Peyer's patch (tissue), 4 donors: ENCODE results near the gene KRT1. TPM values are rescaled to one million over a fixed set of nuclear protein-coding genes. Genes with fewer than 3 reads are reported as not detected.

ENCODE experiments used
- DNase-seq, 3 donors: peaks; one replicate each; pipeline ENCODE4 v3.0.0-alpha.2; 2017 to 2019
- H3K27ac ChIP-seq, 4 donors: fragments of 200-600 bp; sonication (generic); one replicate each; pipeline ENCODE4 v1.5.1; 2016 to 2019
- H3K27me3 ChIP-seq, 2 donors: fragments of 200-600 bp; sonication (generic); one replicate each; pipeline ENCODE4 v1.5.1; 2019
- H3K36me3 ChIP-seq, 3 donors: fragments of 200-600 bp; sonication (generic); one replicate each; pipeline ENCODE4 v1.5.1; 2016 to 2019
- H3K4me1 ChIP-seq, 4 donors: fragments of 200-600 bp; sonication (generic); one replicate each; pipeline ENCODE4 v1.5.1; 2016 to 2019
- H3K4me3 ChIP-seq, 4 donors: fragments of 200-600 bp; sonication (generic); 1 replicate in 3 of 4; 2 replicates in 1 of 4; pipeline ENCODE4 v1.5.1; 2016 to 2019; ENCODE audit warnings: mild to moderate bottlenecking in 1 of 4
- H3K9me3 ChIP-seq, 4 donors: fragments of 200-600 bp; sonication (generic); one replicate each; pipeline ENCODE4 v1.5.1; 2016 to 2019; ENCODE audit warnings: mild to moderate bottlenecking in 1 of 4
- CTCF ChIP-seq, 6 experiments: fragments of 450-650 bp in 4 of 6; fragments of 200-600 bp in 2 of 6; sonication (generic) in 1 of 6; IDR thresholded peaks; one replicate each; pipeline ENCODE4 v1.5.1; 2017 to 2019; ENCODE audit warnings: antibody characterized with exemption in 6 of 6, mild to moderate bottlenecking in 3 of 6, moderate library complexity in 1 of 6
- POLR2A ChIP-seq, 2 donors: fragments of 450-650 bp; IDR thresholded peaks; one replicate each; pipeline ENCODE4 v1.5.1; 2017; ENCODE audit warnings: antibody characterized with exemption in 2 of 2, mild to moderate bottlenecking in 2 of 2, moderate library complexity in 2 of 2
- total RNA-seq, 4 donors: library from RNA; depleted of rRNA; stranded (reverse); fragments of >200 nt; gene quantifications; one replicate each; pipeline ENCODE4 v1.1.0, GENCODE V29; 2016

Gene KRT1
- total RNA-seq, 4 donors from 2014 or later = 0.76 to 1.7 (median 0.94) TPM; not detected in 1

- no peaks in the 10 kb centered on the region for H3K27me3 ChIP-seq
- TF ChIP-seq CTCF (IDR thresholded peaks at IDR 0.05) (no peak), POLR2A (IDR thresholded peaks at IDR 0.05) (no peak)
- no peak overlapping the region for H3K4me3 ChIP-seq
- no peak overlapping the region for H3K27ac ChIP-seq
- DNase-seq = no peak
- no peaks in the 10 kb centered on the region for H3K9me3 ChIP-seq
- H3K36me3 ChIP-seq = no peaks in the 10 kb centered on the region
- H3K4me1 ChIP-seq = no peaks in the 10 kb centered on the region
Observed at GRCh38 chr12:52698651-52699340, 18.6 kb upstream of the KRT1 start.

GRCh38 chr12:52697058-52697582, 16.9 kb upstream of the KRT1 start:
- DNase-seq = no peak
- Histone ChIP-seq H3K4me3 (no peak overlapping the region), H3K27ac (no peak overlapping the region), H3K36me3 (no peaks in the 10 kb centered on the region), H3K27me3 (no peaks in the 10 kb centered on the region), H3K4me1 (no peaks in the 10 kb centered on the region), H3K9me3 (no peaks in the 10 kb centered on the region)
- TF ChIP-seq POLR2A (IDR thresholded peaks at IDR 0.05) = no peak
- no peak for TF ChIP-seq CTCF (IDR thresholded peaks at IDR 0.05)

- TF ChIP-seq POLR2A (IDR thresholded peaks at IDR 0.05) = no peak
- Histone ChIP-seq H3K27me3 (no peaks in the 10 kb centered on the region), H3K4me1 (no peaks in the 10 kb centered on the region), H3K4me3 (no peak overlapping the region), H3K9me3 (no peaks in the 10 kb centered on the region), H3K27ac (no peak overlapping the region), H3K36me3 (no peaks in the 10 kb centered on the region)
- DNase-seq = no peak
Observed at GRCh38 chr12:52696588-52696987, 16.4 kb upstream of the KRT1 start.

DNA sequence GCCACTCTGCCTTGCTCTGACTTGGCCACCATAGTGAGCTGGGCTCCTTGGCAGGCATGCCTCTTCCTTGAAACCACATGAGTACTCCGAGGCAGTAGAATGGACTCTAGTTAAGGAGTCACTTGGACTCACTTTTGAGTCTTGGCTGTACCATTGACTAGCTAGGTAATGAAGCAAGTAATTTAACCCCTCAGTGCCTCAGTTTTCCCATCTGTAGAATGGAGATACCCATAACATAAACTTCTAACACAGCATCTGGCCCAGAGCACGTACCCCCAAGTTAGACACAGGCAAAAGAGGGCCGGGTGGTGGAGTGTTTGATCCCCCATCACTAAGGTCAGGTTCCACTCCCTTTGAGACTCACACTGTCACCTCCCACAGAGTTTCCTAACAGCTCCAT, 14.8 kb upstream of the KRT1 start:
- no peak overlapping the region for H3K4me3 ChIP-seq
- no peak overlapping the region for H3K27ac ChIP-seq
- H3K36me3 ChIP-seq = no peaks in the 10 kb centered on the region
- no peak for DNase-seq
- peaks cover 0 to 10% (median 0%) of the 10 kb centered on the region in 4 donors for H3K4me1 ChIP-seq
- TF ChIP-seq POLR2A (IDR thresholded peaks at IDR 0.05) (no peak), CTCF (IDR thresholded peaks at IDR 0.05) (no peak)
- no peaks in the 10 kb centered on the region for H3K27me3 ChIP-seq
- H3K9me3 ChIP-seq = no peaks in the 10 kb centered on the region

- Histone ChIP-seq H3K36me3 (no peaks in the 10 kb centered on the region), H3K4me1 (peaks cover 0 to 10% (median 0%) of the 10 kb centered on the region in 4 donors), H3K9me3 (no peaks in the 10 kb centered on the region), H3K27me3 (no peaks in the 10 kb centered on the region), H3K27ac (no peak overlapping the region), H3K4me3 (no peak overlapping the region)
- no peak for DNase-seq
- TF ChIP-seq CTCF (IDR thresholded peaks at IDR 0.05) = no peak
- TF ChIP-seq POLR2A (IDR thresholded peaks at IDR 0.05) = no peak
Observed at GRCh38 chr12:52694151-52694550, 13.9 kb upstream of the KRT1 start.

DNA sequence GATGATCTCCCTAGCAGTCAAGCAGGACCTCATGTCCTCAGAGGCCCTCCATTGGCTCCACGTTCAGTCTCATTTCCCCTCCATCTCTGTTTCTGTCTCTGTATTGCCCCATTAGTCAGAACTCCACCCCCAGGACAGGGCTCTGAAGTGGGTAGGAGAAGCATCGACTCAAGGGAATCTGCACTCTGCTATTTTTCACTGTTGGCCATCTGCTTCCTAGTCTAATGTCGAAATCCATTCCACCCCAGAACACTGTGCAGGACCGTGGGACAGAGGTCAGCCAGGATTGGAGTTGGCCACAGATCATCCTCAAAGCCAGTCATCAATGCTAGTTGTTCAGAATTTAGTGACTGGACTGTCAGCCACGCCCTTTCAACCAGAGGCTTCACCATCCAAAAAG, 13.1 kb upstream of the KRT1 start:
- H3K9me3 ChIP-seq = no peaks in the 10 kb centered on the region
- TF ChIP-seq POLR2A (IDR thresholded peaks at IDR 0.05) (no peak), CTCF (IDR thresholded peaks at IDR 0.05) (no peak)
- peaks cover 0 to 10% (median 0%) of the 10 kb centered on the region in 4 donors for H3K4me1 ChIP-seq
- no peak for DNase-seq
- no peak overlapping the region for H3K4me3 ChIP-seq
- no peaks in the 10 kb centered on the region for H3K27me3 ChIP-seq
- H3K36me3 ChIP-seq = no peaks in the 10 kb centered on the region
- no peak overlapping the region for H3K27ac ChIP-seq
